H1 (cell line): ENCODE data around the gene HOXA10. TPM values are rescaled to one million over a fixed set of nuclear protein-coding genes. Genes with fewer than 3 reads are reported as not detected.

Experiments used
- CTCF ChIA-PET: fragments of 300-600 bp; sonication (Branson Sonifier 250); formaldehyde crosslinking; loops from one replicate; lab custom pipeline; 2021; ENCODE audit not compliant: partially characterized antibody; lab: Charles Lee
- POLR2A ChIA-PET: fragments of 300-600 bp; sonication (Branson Sonifier 250); formaldehyde crosslinking; loops from one replicate; lab custom pipeline; 2021; ENCODE audit warnings: inconsistent platforms; ENCODE audit not compliant: partially characterized antibody; lab: Charles Lee
- DNase-seq, 2 experiments: peaks; one replicate each; pipeline versions ENCODE4 v3.0.0 to v3.0.0-alpha.2; 2010 to 2022; ENCODE audit warnings: low spot score in 2 of 2, low read depth in 1 of 2, mixed read lengths in 1 of 2
- FAIRE-seq: peaks from 2 replicates; lab custom pipeline; 2011; peaks lifted over from hg19 to GRCh38; lab: Jason Lieb, UNC
- H2AFZ ChIP-seq: 2 replicates; pipeline ENCODE4 v1.8.1; 2012; ENCODE audit warnings: low read length, inconsistent platforms
- H2AK5ac ChIP-seq: 2 replicates; pipeline ENCODE4 v1.6.1; 2013; ENCODE audit warnings: low read depth, low read length
- H2BK120ac ChIP-seq: replicated peaks from 2 replicates; pipeline ENCODE3; 2013; ENCODE audit warnings: low read depth, low read length, inconsistent platforms
- H2BK12ac ChIP-seq: 2 replicates; pipeline ENCODE4 v1.6.1; 2013; ENCODE audit warnings: low read depth, low read length
- H2BK15ac ChIP-seq: 2 replicates; pipeline ENCODE4 v1.6.1; 2013; ENCODE audit warnings: low read length
- H2BK20ac ChIP-seq: 2 replicates; pipeline ENCODE4 v1.6.1; 2013; ENCODE audit warnings: low read length
- H2BK5ac ChIP-seq: 2 replicates; pipeline ENCODE4 v1.6.1; 2013; ENCODE audit warnings: low read depth, low read length
- H3K14ac ChIP-seq: 2 replicates; pipeline ENCODE4 v1.6.1; 2013; ENCODE audit warnings: inconsistent platforms; ENCODE audit not compliant: insufficient read length
- H3K18ac ChIP-seq: 2 replicates; pipeline ENCODE4 v1.6.1; 2013; ENCODE audit warnings: low read length; ENCODE audit errors: extremely low read depth
- H3K23ac ChIP-seq: 2 replicates; pipeline ENCODE4 v1.6.1; 2013; ENCODE audit warnings: inconsistent platforms; ENCODE audit not compliant: insufficient read length
- H3K23me2 ChIP-seq: 2 replicates; pipeline ENCODE4 v1.6.1; 2013; ENCODE audit warnings: low read depth, low read length
- H3K27ac ChIP-seq: 2 replicates; pipeline ENCODE4 v1.6.1; 2011; ENCODE audit warnings: low read depth, low read length, inconsistent platforms
- H3K27me3 ChIP-seq, 4 experiments: replicated peaks in 1 of 4; 1 replicate in 1 of 4; 2 replicates in 3 of 4; pipeline versions ENCODE4 v1.6.1 to v1.8.1; 2011 to 2013; ENCODE audit warnings: low read length in 3 of 4, mild to moderate bottlenecking in 3 of 4, inconsistent platforms in 2 of 4, mixed read lengths in 2 of 4, moderate library complexity in 1 of 4; ENCODE audit not compliant: control insufficient read depth in 3 of 4, insufficient read depth in 3 of 4; ENCODE audit errors: extremely low read depth in 1 of 4
- H3K36me3 ChIP-seq, 4 experiments: 2 replicates each; pipeline versions ENCODE4 v1.6.1 to v1.8.1; 2011 to 2013; ENCODE audit warnings: mild to moderate bottlenecking in 4 of 4, low read length in 3 of 4, moderate library complexity in 2 of 4, control low read depth in 1 of 4, inconsistent platforms in 1 of 4; ENCODE audit not compliant: insufficient read depth in 4 of 4, control insufficient read depth in 2 of 4
- H3K4ac ChIP-seq: replicated peaks from 2 replicates; pipeline ENCODE3; 2013; ENCODE audit warnings: low read length, low read depth, mixed read lengths, inconsistent platforms; ENCODE audit not compliant: insufficient read length
- H3K4me1 ChIP-seq, 4 experiments: replicated peaks in 1 of 4; 1 replicate in 1 of 4; 2 replicates in 3 of 4; pipeline versions ENCODE4 v1.6.1 to v1.8.1; 2011 to 2013; ENCODE audit warnings: low read length in 3 of 4, inconsistent platforms in 2 of 4, mixed read lengths in 1 of 4; ENCODE audit not compliant: insufficient read depth in 4 of 4, control insufficient read depth in 3 of 4
- H3K4me2 ChIP-seq, 2 experiments: 2 replicates each; pipeline versions ENCODE4 v1.6.1 to v1.8.1; 2011 to 2013; ENCODE audit warnings: low read depth in 2 of 2, low read length in 2 of 2, control low read depth in 1 of 2, inconsistent platforms in 1 of 2, mild to moderate bottlenecking in 1 of 2; ENCODE audit not compliant: insufficient read depth in 1 of 2
- H3K4me3 ChIP-seq, 4 experiments: fragments of 200-600, 300-600 bp in 1 of 4; sonication (generic), shearing (Covaris generic), sonication (Bioruptor Twin) in 1 of 4; 2 replicates each; pipeline versions ENCODE4 v1.5.1 to v1.8.1; 2011 to 2016; ENCODE audit warnings: low read length in 4 of 4, low read depth in 3 of 4, control low read depth in 2 of 4, inconsistent platforms in 2 of 4, mild to moderate bottlenecking in 2 of 4, mixed read lengths in 1 of 4, moderate library complexity in 1 of 4; ENCODE audit not compliant: insufficient read depth in 2 of 4; ENCODE audit errors: extremely low read depth in 1 of 4
- H3K56ac ChIP-seq: replicated peaks from 2 replicates; pipeline ENCODE3; 2013; ENCODE audit warnings: low read depth, mild to moderate bottlenecking, mixed read lengths, low read length, inconsistent platforms; ENCODE audit not compliant: insufficient read length
- H3K79me1 ChIP-seq: 2 replicates; pipeline ENCODE4 v1.6.1; 2013; ENCODE audit warnings: low read depth, low read length, control low read depth
- H3K79me2 ChIP-seq, 2 experiments: 2 replicates each; pipeline versions ENCODE4 v1.6.1 to v1.8.1; 2012 to 2013; ENCODE audit warnings: low read length in 2 of 2, mild to moderate bottlenecking in 2 of 2, inconsistent platforms in 1 of 2; ENCODE audit not compliant: insufficient read depth in 2 of 2, control insufficient read depth in 1 of 2
- H3K9ac ChIP-seq, 4 experiments: replicated peaks in 1 of 4; 1 replicate in 1 of 4; 2 replicates in 3 of 4; pipeline versions ENCODE4 v1.6.1 to v1.8.1; 2011 to 2013; ENCODE audit warnings: low read depth in 3 of 4, low read length in 3 of 4, control low read depth in 2 of 4, mild to moderate bottlenecking in 2 of 4, moderate library complexity in 2 of 4, inconsistent platforms in 1 of 4; ENCODE audit errors: extremely low read depth in 1 of 4
- H3K9me3 ChIP-seq, 2 experiments: 2 replicates each; pipeline versions ENCODE4 v1.6.1 to v1.8.1; 2012 to 2013; ENCODE audit warnings: mild to moderate bottlenecking in 2 of 2, moderate library complexity in 2 of 2, control low read depth in 1 of 2, inconsistent platforms in 1 of 2, low read depth in 1 of 2, low read length in 1 of 2, mixed read lengths in 1 of 2; ENCODE audit not compliant: insufficient read depth in 2 of 2
- H4K20me1 ChIP-seq, 2 experiments: replicated peaks in 1 of 2; 2 replicates each; pipeline versions ENCODE3 to v1.8.1; 2011 to 2013; ENCODE audit warnings: inconsistent platforms in 2 of 2, low read length in 2 of 2, mild to moderate bottlenecking in 1 of 2; ENCODE audit not compliant: insufficient read depth in 2 of 2, control insufficient read depth in 1 of 2
- H4K5ac ChIP-seq: 2 replicates; pipeline ENCODE4 v1.6.1; 2013; ENCODE audit warnings: low read length, low read depth, mixed read lengths, inconsistent platforms; ENCODE audit not compliant: insufficient read length
- H4K8ac ChIP-seq: 2 replicates; pipeline ENCODE4 v1.8.0; 2013; ENCODE audit warnings: mild to moderate bottlenecking, moderate library complexity, low read length, inconsistent platforms; ENCODE audit not compliant: insufficient read depth; ENCODE audit errors: extremely low read depth
- H4K91ac ChIP-seq: replicated peaks from 2 replicates; pipeline ENCODE3; 2013; ENCODE audit warnings: low read length, mixed read lengths, inconsistent platforms; ENCODE audit not compliant: insufficient read length
- ASH2L ChIP-seq: fragments of 200-600, 300-600 bp; sonication (generic); IDR thresholded peaks from one replicate; pipeline ENCODE4 v1.7.1; 2017; ENCODE audit warnings: low read length
- CBX8 ChIP-seq: fragments of 300-800, 300-1000 bp; sonication (generic); IDR thresholded peaks from 2 replicates; pipeline ENCODE4 v1.7.1; 2016; ENCODE audit warnings: low read depth, low read length, borderline replicate concordance
- CHD1 ChIP-seq: IDR thresholded peaks from 2 replicates; pipeline ENCODE4 v1.6.1; 2012; ENCODE audit warnings: low read depth, low read length, improper control_type of control experiment
- EP300 ChIP-seq, 2 experiments: IDR thresholded peaks; 1 replicate in 1 of 2; 2 replicates in 1 of 2; pipeline ENCODE4 v1.6.1; 2011 to 2012; ENCODE audit warnings: low read depth in 2 of 2, low read length in 2 of 2, mild to moderate bottlenecking in 2 of 2, borderline replicate concordance in 1 of 2, inconsistent platforms in 1 of 2, moderate library complexity in 1 of 2
- GABPA ChIP-seq: IDR thresholded peaks from 2 replicates; pipeline ENCODE4 v1.6.1; 2011; ENCODE audit warnings: mild to moderate bottlenecking, low read length, moderate library complexity, borderline replicate concordance; ENCODE audit not compliant: insufficient read depth
- JUN ChIP-seq: IDR thresholded peaks from 2 replicates; pipeline ENCODE4 v1.6.1; 2011; ENCODE audit warnings: low read depth, mild to moderate bottlenecking, improper control_type of control experiment, low read length
- POLR2AphosphoS5 ChIP-seq: IDR thresholded peaks from 2 replicates; pipeline ENCODE4 v1.6.1; 2011; ENCODE audit warnings: low read depth, low read length
- RFX5 ChIP-seq: IDR thresholded peaks from 2 replicates; pipeline ENCODE4 v1.6.1; 2011; ENCODE audit warnings: low read depth, low read length, improper control_type of control experiment, borderline replicate concordance
- SIX5 ChIP-seq: IDR thresholded peaks from 2 replicates; pipeline ENCODE4 v1.6.1; 2011; ENCODE audit warnings: mild to moderate bottlenecking, low read depth, low read length
- WGBS, 2 experiments: shearing (Covaris generic) in 1 of 2; methylation state at CpG; one replicate each; pipeline versions ENCODE4 v1.1.6 to v1.1.7; 2013 to 2015; ENCODE audit warnings: low lambda C conversion rate in 2 of 2, mixed read lengths in 2 of 2, inconsistent platforms in 1 of 2, low coverage in 1 of 2, missing lambda C conversion rate in 1 of 2; ENCODE audit not compliant: insufficient replicate concordance in 2 of 2, insufficient coverage in 1 of 2, insufficient read length in 1 of 2; ENCODE audit errors: extremely low coverage in 1 of 2, missing lambda C conversion rate in 1 of 2; 5-methylcytosine and 5-hydroxymethylcytosine counted together
- polyA plus RNA-seq, 7 experiments: library from polyadenylated mRNA; depleted of rRNA in 3 of 7; stranded (reverse) in 5 of 7; unstranded in 2 of 7; fragments of >200 nt in 5 of 7; fragments of 200-250 nt in 2 of 7; gene quantifications; 1 replicate in 5 of 7; 2 replicates in 1 of 7; 4 replicates in 1 of 7; pipeline versions ENCODE4 v1.2.1 to v1.2.3, GENCODE V29; 2011 to 2013; ENCODE audit warnings: missing spikeins in 2 of 7, mixed read lengths in 2 of 7
- total RNA-seq: library from RNA; stranded (reverse); fragmentation: NEBNext Ultra II Directional; extraction: Animal tissue kit (Norgen Biotek cat#: 25700); gene quantifications from 2 replicates; pipeline ENCODE4 v1.2.1, GENCODE V29; 2021
- TF ChIP-seq, protein P1 (sequence below): IDR thresholded peaks from 2 replicates; pipeline ENCODE4 v1.6.1; 2012; ENCODE audit warnings: low read length, inconsistent platforms
- TF ChIP-seq, protein P2 (sequence below): IDR thresholded peaks from 2 replicates; pipeline ENCODE4 v1.6.1; 2012; ENCODE audit warnings: inconsistent platforms

Gene HOXA10
- total and polyA plus RNA-seq, 2 of the 8 experiments (the other 6 are each of a cell fraction or from before 2014, with no cell fraction given) = not detected

DNA sequence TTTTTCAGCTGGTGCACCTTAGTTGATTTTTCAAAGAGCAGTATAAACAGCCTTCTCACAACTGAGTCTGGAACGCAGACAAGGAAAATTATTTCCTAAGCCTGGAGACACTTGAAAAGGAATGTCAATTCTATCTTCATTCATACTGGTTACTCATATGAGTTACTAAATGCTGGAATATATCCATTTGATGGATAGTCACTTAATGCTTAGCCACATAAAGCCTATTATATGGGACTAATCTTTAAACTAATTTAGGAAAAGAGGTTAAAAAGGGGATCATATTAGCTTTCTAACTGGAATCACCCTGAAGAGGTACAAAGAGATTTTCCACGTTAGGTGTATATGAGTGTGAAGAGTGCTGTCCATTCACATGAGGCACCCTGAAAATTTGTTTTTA, 41.9 kb downstream of the HOXA10 start:
- no peak overlapping the region for H3K9ac ChIP-seq
- no peak overlapping the region for H4K5ac ChIP-seq
- no peak overlapping the region for H2BK5ac ChIP-seq
- peaks cover 0 to 4% (median 2%) of the 10 kb centered on the region in 4 experiments; a peak in 4 of 7 replicates for H3K4me1 ChIP-seq
- H4K8ac ChIP-seq = no peak overlapping the region
- POLR2A ChIA-PET = no interaction called here
- no peak overlapping the region for H2AFZ ChIP-seq
- H2AK5ac ChIP-seq = no peak overlapping the region
- H3K4me2 ChIP-seq = no peak overlapping the region
- no peak overlapping the region for H3K14ac ChIP-seq
- no peak overlapping the region for H3K18ac ChIP-seq
- H3K27ac ChIP-seq = no peak overlapping the region
- no peak overlapping the region for H3K56ac ChIP-seq
- H3K27me3 ChIP-seq = peaks cover 97 to 100% (median 100%) of the 10 kb centered on the region in 4 experiments
- no peak overlapping the region for H3K4ac ChIP-seq
- CTCF ChIA-PET = interaction anchor here (1.0 to 2.7 kb wide), 8 partner anchors 9 to 451 kb away, joined by 3 to 13 read pairs (median 4); partner anchors contain the start of gene HOXA5
- H3K79me2 ChIP-seq = no peaks in the 10 kb centered on the region
- H3K9me3 ChIP-seq = peaks cover 0 to 4% of the 10 kb centered on the region in 2 experiments; a peak in 1 of 4 replicates
- FAIRE-seq (no peak), DNase-seq (no peak)
- H4K91ac ChIP-seq = no peak overlapping the region
- no peak overlapping the region for H2BK15ac ChIP-seq
- no peak overlapping the region for H2BK120ac ChIP-seq
- H2BK12ac ChIP-seq = no peak overlapping the region
- H4K20me1 ChIP-seq = peaks cover 14 to 30% of the 10 kb centered on the region in 2 experiments
- no peak overlapping the region for H3K4me3 ChIP-seq
- peaks cover 0 to 16% (median 0%) of the 10 kb centered on the region in 4 experiments; a peak in 2 of 8 replicates for H3K36me3 ChIP-seq
- H2BK20ac ChIP-seq = no peak overlapping the region
- TF ChIP-seq GABPA (no peak), RFX5 (no peak), POLR2AphosphoS5 (no peak), CHD1 (no peak), JUN (no peak), EP300 (IDR thresholded peaks at IDR 0.05; ENCODE audit: borderline replicate concordance in 1 of 2, low read depth in 2 of 2, low read length in 2 of 2) (no peak), ASH2L (no peak), CBX8 (no peak), SIX5 (no peak)
- TF ChIP-seq, protein P1, sequence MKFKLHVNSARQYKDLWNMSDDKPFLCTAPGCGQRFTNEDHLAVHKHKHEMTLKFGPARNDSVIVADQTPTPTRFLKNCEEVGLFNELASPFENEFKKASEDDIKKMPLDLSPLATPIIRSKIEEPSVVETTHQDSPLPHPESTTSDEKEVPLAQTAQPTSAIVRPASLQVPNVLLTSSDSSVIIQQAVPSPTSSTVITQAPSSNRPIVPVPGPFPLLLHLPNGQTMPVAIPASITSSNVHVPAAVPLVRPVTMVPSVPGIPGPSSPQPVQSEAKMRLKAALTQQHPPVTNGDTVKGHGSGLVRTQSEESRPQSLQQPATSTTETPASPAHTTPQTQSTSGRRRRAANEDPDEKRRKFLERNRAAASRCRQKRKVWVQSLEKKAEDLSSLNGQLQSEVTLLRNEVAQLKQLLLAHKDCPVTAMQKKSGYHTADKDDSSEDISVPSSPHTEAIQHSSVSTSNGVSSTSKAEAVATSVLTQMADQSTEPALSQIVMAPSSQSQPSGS = no peak
- TF ChIP-seq, protein P2, sequence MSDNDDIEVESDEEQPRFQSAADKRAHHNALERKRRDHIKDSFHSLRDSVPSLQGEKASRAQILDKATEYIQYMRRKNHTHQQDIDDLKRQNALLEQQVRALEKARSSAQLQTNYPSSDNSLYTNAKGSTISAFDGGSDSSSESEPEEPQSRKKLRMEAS = no peak
- H3K23me2 ChIP-seq = peaks cover 4% of the 10 kb centered on the region; the same call in 1 of the 2 replicates
- WGBS, 2 experiments = 49% methylated on average over 2 of the region's 2 CpGs; no CpG with 5 or more reads in 1 of the 2 experiments
- no peaks in the 10 kb centered on the region for H3K79me1 ChIP-seq
- H3K23ac ChIP-seq = no peak overlapping the region
